H1 (cell line): Measurements from ENCODE around the gene SETD1B. TPM values are rescaled to one million over a fixed set of nuclear protein-coding genes. Genes with fewer than 3 reads are reported as not detected.
A peak's percentile ranks its signal among the peaks of the same experiment; 100 is the strongest.

Experiments used
- ATF2 ChIP-seq: IDR thresholded peaks from 2 replicates; pipeline ENCODE4 v1.6.1; 2012; ENCODE audit warnings: low read length, inconsistent platforms
- E2F6 ChIP-seq: IDR thresholded peaks from 2 replicates; pipeline ENCODE4 v1.6.1; 2012; ENCODE audit warnings: inconsistent platforms
- EGR1 ChIP-seq: IDR thresholded peaks from 2 replicates; pipeline ENCODE4 v1.6.1; 2011; ENCODE audit warnings: low read depth, low read length, borderline replicate concordance
- POLR2A ChIP-seq, 2 experiments: IDR thresholded peaks; 1 replicate in 1 of 2; 2 replicates in 1 of 2; pipeline ENCODE4 v1.6.1; 2011; ENCODE audit warnings: low read depth in 2 of 2, low read length in 2 of 2, mild to moderate bottlenecking in 2 of 2; ENCODE audit errors: control extremely low read depth in 1 of 2
- TAF1 ChIP-seq: IDR thresholded peaks from 2 replicates; pipeline ENCODE4 v1.6.1; 2011; ENCODE audit warnings: mild to moderate bottlenecking, low read depth, low read length
- YY1 ChIP-seq: IDR thresholded peaks from 2 replicates; pipeline ENCODE4 v1.6.1; 2011; ENCODE audit warnings: low read depth, mild to moderate bottlenecking, low read length
- polyA plus RNA-seq, 7 experiments: library from polyadenylated mRNA; depleted of rRNA in 3 of 7; stranded (reverse) in 5 of 7; unstranded in 2 of 7; fragments of >200 nt in 5 of 7; fragments of 200-250 nt in 2 of 7; gene quantifications; 1 replicate in 5 of 7; 2 replicates in 1 of 7; 4 replicates in 1 of 7; pipeline versions ENCODE4 v1.2.1 to v1.2.3, GENCODE V29; 2011 to 2013; ENCODE audit warnings: missing spikeins in 2 of 7, mixed read lengths in 2 of 7
- total RNA-seq: library from RNA; stranded (reverse); fragmentation: NEBNext Ultra II Directional; extraction: Animal tissue kit (Norgen Biotek cat#: 25700); gene quantifications from 2 replicates; pipeline ENCODE4 v1.2.1, GENCODE V29; 2021

SETD1B gene
- total and polyA plus RNA-seq, 2 of the 8 experiments (the other 6 are each of a cell fraction or from before 2014, with no cell fraction given): 1.3 to 17.7 TPM

- TF ChIP-seq ATF2 (peak; percentile 71; the same call in 1 of the 2 replicates), EGR1 (0 out of 2 replicates have a peak, but pooled peaks have one; percentile 5), E2F6 (peak; percentile 76; the same call in 1 of the 2 replicates), YY1 (0 out of 2 replicates have a peak, but pooled peaks have one; percentile 32), TAF1 (peak; percentile 63), POLR2A (IDR thresholded peaks at IDR 0.05; ENCODE audit: control extremely low read depth in 1 of 2, low read depth in 2 of 2, low read length in 2 of 2) (peak in 1 of 2 experiments; percentile 34; a peak in 2 of 3 replicates)
Measured at GRCh38 chr12:121811434-121812319, 7.9 kb downstream of the SETD1B start (continued).
